ENCODE data around the gene TM4SF1.
"Not testable (repeated sequence)": the region's sequence is repeated elsewhere in the genome, so short reads cannot be mapped to it uniquely, and the experiment has no call there.

Gene TM4SF1

DNA sequence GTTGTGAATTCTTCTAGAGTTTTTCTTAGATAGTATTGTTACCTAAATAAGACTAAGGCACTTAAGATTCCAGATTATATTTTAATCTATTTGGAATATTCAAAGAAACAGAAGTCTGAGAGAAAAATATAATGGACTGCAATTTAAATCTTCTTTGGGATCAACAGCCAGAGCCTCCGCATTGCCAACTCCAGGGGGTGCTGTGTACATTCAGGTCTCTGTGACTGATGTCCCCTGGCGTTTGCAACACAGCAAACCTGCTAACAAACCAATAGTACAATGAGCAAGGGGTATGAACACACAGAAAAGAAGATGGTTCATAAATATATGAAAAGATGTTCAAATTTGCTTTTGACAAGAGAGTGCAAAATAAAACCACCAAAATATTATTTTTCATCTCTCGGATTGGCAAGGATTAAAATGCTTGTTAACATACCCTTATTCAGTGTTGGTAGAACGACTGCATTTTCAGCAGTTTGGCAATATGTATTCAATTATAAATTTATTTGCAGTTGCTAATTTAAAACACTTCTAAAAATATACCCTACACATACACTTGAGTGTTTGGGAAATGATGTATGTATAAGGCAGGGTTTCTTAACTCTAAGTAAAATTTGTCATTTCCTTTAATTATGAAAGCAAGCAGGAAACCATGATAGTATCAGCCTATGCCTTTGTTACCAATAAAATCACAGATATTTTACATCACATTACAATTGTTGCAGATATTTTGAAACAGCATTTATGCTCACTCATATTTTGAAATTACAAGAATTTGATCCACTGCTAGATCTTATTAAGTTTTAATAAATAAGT, 16.1 kb upstream of the TM4SF1 start:
- peak in 1 of 2 donors; percentile 65 for DNase-seq

DNA sequence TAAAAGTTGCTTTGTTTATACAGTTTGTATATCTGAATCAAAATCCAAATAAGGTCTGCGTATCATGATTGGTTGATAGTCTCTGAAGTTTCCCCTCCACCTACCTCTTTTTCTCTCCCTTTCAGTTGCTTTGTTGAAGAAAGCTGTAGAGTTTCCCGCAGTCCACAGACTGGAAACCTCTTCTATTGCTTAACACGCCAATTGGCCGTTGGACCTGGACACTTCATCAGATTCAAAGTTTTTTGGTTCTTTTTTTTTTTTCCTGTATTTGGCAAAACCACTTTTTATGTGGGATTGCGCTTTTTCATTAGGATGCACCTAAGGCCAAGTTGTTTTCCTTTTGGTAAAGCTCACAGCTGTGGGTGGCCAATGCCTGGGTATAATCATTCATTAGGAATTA, 14.5 kb upstream of the TM4SF1 start:
- DNase-seq, result no peak

DNA sequence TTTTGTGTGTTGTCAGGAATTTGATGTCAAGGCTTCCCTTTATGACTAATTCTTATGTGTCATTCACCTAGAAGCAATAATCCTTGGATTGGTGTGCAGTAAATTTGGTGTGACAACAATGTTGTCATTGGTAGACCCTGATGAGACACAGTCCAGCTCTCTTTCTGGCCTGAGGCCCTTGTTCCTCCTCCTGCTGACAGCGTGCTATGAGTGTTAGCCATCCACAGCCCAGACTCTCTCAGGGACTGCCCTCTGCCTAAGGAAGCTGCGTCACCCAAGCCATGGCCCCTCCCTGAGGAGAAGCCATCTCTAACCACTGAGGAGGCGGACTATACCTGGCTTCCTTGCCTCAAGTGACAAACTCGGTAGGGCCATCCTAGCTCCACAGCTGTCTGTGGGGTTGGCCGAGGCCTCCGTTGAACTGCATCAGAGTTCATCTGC, 13.3 kb upstream of the TM4SF1 start:
- no peak for DNase-seq

DNA sequence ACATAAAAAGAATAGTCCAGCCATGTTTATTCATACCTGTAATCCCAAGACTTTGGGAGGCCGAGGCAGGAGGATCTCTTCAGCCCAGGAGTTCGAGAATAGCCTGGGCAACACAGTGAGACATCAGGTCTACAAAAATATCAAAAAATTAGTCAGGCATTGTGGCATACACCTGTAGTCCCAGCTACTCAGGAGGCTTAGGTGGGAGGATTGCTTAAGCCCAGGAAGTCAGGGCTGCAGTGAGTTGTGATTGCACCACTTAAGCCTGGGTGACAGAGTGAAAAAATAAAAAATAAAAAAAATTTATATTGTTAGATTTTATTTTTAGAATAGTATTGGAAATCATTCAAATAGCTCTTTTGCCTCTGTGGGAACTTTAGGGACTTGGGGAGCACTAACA, 12.8 kb upstream of the TM4SF1 start:
- no peak for DNase-seq

DNA sequence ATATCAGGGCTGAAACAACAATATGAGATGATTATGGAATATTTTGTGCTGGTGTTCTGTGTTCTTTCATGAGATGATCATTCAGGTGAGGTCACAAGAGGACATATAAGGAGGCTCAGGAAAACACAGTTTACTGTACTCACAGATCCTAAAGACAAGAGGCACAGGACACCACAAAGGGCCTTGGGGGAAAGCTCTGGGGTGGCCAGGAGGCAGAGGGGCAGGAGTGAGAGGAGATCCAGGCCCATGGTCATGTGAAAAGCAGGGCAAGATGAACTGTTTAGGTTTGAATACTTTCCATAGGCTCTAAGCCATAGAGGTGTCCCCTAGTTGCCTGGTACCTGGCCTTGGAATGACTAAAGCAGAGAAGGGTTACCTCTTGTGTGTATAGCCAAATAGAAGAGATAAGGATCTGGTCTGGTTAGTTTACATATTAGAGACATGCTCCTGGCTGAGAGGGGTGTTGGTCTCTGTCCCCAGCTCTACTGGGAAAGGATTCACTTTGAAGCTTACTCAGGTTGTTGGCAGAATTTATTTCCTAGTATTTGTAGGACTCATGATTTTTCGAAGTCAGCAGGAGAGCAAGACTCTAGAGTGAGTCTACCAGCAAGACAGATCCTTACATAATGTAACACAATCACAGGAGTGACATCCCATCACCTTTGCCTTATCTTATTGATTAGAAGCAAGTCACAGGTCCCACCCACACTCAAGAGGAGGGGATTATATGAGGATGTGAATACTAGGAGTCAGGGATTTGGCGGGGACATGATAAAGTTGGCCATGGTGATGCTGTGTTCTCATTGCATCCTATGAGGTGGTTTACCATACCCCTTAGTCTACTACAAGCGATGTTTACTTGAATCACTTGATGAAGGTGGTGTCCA, 11.3 kb upstream of the TM4SF1 start:
- no peak for DNase-seq

DNA sequence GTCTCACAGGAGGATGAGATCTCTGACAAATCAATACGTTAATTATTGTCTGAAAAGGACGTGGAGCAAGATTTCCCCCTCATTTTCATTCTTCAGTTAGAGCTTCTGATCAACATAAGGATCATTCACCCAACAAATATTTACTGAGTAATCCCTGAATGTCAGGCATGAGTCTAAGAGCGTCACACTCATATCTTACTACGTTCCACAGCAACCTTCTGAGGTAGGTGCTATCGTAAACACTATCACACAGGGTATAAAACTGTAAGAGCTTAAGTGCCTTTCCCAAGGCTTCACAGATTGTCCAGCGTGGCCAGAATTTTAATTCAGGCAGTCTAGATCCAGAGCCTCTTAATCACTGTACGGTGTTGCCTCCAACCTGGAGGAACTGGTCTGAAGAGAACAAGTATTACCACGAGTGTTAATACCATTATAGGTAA, 10.6 kb upstream of the TM4SF1 start:
- no peak for DNase-seq

DNA sequence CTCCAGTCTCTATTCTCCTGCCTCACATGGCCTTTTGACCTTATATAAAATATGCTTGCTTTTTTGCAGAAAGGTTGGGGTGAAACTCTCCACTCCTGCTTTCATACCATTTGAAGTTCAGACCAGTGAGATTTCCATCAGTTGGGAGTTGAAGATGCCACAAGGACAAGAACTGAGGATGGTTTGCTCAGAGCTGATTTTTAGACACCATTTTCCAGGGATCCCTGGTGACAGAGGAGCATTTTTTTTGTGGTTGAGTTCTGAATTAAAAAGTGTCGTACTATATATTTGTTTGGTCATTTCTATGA, 8.8 kb upstream of the TM4SF1 start:
- DNase-seq, result no peak

DNA sequence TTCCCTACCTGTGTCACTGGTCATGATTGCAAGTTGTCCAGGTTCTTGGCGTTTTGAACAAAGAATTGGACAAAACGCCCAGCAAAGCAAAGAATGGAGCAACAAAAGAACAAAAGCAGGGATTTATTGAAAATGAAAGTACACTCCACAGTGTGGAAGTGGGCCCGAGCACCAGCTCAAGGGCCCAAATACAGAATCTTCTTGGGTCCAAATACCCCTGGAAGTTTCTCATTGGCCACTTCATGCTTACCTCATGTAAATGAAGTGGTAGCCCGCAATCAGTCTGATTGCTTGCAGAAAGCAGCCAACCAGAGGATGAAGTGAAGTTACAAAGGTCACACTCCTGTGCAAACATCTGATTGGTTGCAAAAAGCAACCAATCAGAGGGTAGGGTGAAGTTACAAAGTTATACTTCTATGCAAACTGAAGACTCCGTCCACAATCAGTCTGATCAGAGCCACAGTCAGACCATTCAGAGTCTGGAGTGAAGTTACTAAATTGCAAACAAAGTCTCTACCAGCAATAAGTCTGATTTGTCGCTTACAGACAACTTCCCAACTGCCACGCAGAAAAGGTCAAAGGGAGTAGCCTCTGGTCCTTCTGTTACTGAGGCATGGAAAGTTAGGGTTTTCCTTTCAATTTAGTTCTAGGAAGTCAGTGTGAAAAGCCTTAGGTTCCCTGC, 8.3 kb upstream of the TM4SF1 start:
- DNase-seq, result no peak

DNA sequence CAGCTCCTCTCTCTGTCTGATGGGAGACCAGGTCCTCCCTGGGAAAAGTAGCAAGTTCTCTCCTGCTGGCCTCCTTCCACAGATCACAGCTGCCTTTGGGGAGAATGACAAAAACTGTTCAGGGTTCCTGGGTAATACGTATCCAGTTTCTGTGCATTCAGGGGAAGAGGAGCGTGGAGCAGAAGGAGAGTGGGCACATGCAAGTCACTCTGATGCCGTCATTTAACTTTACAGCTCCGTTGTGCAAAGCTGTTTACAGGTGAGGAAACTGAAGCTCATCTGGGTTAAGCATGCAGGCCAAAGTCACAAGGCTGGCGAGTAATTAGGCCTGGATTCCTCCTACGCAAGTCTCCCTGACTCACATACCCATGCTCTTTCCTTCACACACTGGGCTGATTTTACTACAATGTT, 7.5 kb upstream of the TM4SF1 start:
- no peak for DNase-seq

DNA sequence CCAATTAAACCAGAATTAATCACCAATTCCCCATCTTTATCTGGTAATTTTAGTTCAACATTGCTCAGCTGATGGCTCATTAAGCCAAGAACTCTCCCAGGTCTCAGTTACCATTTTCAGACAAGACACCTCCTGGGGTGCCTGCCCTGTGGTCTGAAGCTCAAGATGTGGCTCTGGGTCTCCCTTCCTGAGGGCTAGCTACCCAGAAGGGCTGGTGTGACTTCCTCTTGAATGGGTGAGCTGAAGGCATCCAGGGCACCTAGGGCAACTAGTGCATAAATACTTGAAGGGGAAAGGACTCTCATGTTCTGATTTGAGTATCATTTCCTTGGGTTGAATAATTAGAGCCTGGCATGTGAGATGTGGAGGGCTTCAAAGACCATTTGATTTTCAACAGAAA, 6.7 kb upstream of the TM4SF1 start:
- no peak for DNase-seq

DNA sequence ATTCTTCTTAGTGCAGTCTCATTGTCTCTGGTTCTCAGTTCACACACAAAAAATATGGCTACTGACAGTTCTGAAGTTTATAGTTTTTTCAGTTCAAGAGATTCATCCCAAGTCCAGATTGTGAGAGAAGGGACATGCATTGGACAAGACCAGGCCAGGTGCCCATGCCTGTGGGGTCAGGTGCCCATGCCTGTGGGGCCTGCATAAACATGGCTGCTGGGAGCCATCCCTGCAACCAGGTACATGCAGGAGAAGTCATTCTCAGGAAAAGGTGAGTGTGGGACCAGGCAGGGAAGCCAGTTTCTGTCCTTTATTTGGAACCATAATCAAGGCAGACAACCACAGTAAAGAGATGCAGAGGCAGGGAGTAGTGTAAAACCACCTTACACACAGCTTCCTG, 6.3 kb upstream of the TM4SF1 start:
- no peak for DNase-seq

DNA sequence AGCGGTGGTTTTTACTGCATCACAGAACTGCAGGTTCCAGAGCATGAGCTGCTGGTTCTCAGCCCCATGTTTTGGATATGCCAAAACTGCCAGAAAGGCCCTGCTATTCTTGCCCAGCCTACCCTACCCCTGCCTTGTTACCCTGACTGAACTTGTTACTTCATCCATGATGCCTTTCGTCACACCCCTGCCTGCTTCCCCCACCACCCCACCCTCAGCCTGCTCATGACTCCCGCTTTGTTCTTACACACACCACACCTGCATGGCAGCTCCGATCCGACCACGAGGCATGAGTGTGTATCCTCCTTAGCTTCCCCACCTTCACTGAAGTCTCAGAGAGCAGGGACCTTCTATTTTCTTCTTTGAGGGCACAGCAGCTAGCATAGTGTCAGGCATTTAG, 5.1 kb upstream of the TM4SF1 start:
- no peak for DNase-seq

DNA sequence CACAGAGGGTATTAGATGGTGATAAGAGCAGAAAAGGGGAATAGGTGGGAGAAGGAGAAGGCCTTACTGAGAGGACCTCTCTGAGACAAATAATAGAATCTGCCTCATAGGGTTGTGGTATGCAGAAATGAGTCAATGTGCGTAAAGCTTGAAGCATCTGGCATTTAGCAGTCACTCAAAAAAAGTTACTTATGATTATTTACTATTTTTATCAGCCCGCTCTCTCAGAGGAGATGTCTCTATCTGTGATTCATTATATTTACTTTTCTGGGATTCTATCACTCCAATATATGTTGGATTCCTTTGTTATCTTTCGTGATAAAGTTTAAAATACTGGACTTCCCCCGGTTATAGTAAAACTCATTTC, 4.6 kb upstream of the TM4SF1 start:
- DNase-seq, result peak in 1 of 2 donors; percentile 9

DNA sequence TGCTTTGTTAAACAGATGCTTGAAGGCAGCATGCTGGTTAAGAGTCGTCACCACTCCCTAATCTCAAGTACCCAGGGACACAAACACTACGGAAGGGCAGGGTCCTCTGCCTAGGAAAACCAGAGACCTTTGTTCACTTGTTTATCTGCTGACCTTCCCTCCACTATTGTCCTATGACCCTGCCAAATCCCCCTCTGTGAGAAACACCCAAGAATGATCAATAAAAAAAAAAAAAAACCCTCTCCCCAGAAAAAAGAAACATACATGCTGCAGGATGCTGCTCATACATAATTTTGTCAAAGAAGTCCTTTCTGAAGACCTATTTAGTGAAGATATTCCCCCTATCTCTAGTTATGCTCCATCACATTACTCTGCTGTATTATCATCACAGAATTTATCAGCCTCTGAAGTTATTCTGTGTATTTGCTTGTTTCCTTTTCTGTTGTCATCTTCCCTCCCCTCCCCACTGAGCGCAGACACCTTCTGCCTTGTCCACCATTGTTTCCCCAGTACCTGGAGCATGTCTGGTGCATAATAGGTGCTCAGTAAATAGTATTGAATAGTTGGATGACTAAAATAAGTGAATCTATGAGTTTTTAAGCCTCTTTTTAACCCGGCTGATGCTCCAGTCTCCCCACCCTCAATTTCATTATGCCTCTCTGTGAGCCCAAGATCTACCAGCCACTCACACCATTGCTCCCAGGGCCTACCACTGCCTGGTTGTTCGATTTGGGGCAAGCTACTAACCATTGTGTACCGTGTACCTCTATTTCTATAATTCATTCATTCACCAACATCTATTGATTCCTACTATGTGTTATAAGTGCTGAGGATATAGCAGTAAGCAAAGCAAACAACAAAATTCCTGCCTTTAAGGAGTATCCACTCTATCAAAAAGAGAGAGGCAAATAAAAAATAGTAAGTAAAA, 4.0 kb upstream of the TM4SF1 start:
- DNase-seq, result no peak

DNA sequence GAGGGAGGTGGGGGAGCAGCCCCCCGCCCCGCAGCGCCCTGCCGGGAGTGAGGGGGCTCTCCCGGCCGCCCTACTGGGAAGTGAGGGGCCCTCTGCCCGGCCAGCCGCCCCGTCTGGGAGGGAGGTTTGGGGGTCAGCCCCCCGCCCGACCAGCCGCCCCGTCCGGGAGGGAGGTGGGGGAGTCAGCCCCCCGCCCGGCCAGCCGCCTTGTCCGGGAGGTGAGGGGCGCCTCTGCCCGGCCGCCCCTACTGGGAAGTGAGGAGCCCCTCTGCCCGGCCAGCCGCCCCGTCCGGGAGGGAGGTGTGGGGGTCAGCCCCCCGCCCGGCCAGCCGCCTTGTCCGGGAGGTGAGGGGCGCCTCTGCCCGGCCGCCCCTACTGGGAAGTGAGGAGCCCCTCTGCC, 2.8 kb upstream of the TM4SF1 start:
- not testable (repeated sequence) for DNase-seq

DNA sequence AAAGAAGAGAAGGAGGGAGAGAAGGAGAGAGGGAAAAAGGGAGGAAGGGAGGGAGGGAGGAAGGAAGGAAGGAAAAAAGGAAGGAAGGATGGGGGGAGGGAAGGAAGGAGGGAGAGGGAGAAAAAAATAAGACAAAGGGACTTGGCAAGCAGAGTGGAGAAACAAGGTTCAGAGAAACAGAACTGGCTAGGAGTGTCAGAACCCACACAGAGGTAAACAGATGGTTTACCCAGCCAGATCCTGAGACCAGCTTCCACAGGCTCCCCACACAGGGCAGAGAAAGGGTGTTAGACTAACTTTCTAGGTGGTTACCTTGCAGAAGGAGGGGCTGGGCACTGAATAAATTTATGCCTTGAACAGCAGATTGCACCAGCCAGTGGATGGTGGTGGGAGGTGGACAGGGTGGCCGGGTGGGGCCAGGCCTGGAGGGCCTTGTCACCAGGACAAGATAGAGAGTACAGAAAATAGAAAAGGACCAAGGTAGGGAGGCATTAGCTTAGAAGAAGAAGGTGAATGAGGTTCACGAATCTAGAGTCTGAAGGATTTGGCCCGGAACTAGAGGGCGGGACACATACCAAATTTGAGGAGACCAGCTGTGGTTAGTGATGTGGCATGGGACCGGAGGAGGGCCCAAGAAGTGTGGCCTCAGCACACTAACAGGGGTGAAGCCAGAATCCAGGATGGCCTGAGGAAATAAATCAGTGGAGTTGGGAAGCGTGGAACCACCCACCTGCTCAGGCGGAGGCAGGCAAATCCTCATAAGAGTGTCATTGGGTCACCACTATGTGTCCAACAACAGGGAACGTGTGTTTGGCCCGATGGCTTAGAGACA, 1.2 kb upstream of the TM4SF1 start:
- no peak for DNase-seq

DNA sequence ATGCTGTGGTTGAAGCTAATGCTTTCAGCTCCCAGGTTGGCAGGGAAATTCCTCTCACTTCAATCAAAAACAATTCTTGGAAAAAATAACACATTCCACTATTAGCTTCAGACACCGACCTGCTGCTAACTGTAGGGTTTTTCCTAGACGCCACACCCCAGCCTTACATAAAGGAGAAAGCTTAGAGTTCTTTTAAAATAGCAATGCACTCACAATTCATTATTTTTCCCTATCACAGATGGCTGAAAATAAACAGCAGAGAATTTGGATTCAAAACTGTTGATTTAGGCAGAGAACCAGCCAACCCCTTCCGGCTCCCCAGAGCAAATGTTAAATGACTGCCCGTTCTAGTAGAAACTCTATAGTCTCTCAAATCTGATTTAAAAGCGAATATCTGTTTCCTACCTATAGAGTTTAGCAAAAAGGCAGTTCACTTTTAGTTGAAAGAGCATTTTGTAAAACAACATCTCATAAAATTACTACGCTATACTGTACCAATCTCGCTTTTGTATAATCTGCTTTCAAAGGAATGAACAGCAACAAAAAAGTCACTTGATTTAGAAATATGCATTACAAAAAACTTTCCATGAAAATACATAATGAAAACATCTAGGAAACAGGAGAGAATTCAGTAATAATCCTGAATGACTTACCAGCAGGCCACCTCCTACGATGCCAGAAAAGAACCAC, 586 bp downstream of the TM4SF1 start:
- no peak for DNase-seq

DNA sequence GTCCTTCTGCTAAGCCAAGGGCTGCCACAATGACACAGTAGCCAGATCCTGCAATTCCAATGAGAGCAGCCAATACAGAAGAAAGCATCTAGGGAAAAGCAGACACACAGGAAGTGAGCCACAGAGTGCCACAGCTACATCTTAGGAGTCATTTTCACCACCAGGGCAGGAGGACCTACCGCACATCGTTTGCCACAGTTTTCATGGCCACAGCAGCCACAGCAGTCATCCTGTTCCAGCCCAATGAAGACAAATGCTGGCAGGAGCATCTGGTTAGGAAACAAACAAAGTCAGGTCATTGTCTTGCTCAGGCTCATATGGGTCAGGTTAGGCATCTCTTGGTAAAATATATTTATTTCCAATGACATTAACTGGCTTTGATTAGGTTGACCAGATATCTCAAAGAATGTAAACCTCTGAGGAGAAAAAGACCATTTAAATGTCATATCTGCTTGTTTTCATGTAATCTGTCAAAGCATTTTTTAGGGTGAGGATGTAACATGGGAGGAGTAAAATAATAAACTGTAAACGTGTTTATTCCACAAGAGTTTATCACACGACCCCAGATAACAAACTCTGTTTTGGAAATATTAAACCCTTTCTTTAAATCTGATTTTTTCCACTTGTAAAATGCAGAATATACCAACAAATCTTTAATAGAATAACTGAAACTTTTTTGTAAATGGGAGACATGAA, 1.8 kb downstream of the TM4SF1 start:
- no peak for DNase-seq

DNA sequence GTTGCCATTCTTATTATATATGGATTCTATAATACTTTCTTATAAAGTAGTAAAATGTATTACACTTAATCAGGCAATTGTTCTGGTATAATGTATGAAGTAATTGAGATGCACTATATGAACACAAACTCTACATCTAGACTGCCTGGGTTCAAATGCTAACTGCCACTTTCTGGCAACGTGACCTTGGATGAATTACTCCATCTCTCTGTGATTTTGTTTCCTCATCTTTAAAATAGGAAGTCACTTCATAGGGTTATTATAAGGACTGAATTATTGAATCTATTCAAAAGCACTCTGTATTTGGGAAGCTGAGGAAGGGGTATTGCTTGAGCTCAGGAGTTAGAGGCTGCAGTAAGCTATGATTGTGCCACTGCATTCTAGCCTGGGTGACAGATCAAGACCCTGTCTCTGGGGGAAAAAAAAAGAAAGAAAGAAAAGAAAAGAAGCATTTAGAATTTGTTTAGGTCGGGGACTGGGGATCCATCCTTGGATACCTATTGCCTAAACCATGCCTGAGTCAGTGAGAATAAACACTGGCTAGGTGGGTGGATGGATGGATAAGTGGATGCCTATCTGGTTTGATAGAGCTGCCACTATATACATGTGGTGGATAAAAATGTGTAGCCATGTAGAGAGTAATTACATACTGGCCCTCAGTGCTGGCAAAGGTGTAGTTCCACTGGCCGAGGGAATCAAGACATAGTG, 2.5 kb downstream of the TM4SF1 start:
- DNase-seq, result no peak

DNA sequence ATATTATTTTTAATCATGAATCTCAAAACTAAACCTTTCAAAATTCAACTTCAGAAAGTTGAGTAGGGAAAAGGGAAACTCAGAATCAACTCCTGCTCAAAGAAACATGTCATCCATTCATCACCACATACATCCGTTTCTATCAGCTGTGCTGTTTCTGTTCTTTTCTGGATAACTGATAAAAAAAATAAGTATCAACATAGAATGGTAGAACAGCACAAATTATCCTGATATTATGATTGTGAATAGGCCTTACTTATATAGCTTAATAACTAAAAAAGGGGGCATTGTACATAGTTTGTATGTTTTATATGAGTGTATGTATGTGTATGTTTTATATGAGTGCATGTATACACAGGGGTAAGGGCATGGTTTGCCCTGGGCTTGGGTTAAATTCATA, 3.1 kb downstream of the TM4SF1 start:
- no peak for DNase-seq
